ENCODE data around the gene CRB1.
"Not testable (repeated sequence)": the region's sequence is repeated elsewhere in the genome, so short reads cannot be mapped to it uniquely, and the experiment has no call there.

Gene CRB1

DNA sequence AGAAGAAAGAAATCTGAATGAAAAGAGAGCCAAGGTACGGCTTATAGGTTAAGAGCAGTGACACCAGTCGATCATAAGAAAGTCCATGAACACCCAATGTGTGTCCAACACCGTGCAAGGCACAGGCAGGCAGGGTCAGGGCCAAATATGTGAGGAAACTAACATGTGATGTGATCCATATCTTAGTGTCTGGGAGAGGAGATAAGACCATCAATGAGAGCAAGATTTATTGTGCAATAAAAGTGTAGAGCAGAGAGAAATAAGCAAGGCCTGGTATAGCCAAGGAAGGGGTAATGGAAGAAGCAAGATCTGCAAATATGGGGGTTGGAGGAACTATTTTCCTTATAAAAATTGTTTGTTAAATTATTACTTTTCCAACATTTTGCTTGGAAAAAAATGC is 198.8 kb downstream of the CRB1 start:
- DNase-seq = no peak

DNA sequence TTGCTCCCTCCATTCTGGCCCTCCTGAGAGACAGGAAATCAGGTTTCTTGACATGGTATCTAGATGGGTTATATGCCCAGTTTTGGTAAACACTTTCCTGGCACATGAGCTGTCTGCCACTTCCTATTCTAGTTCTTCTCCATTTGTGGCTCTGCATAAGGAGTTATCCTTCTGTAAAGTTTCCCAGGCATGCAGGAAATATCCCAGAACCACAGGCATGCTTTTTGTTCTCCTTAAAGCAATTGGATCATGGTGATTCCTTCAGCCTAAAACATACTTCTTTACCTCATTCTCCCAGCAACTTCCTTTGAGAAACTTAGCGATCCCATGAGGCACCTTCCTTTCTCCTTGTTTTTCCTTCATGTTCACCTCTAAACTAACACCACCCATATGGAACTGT is 199.8 kb downstream of the CRB1 start:
- DNase-seq = no peak

DNA sequence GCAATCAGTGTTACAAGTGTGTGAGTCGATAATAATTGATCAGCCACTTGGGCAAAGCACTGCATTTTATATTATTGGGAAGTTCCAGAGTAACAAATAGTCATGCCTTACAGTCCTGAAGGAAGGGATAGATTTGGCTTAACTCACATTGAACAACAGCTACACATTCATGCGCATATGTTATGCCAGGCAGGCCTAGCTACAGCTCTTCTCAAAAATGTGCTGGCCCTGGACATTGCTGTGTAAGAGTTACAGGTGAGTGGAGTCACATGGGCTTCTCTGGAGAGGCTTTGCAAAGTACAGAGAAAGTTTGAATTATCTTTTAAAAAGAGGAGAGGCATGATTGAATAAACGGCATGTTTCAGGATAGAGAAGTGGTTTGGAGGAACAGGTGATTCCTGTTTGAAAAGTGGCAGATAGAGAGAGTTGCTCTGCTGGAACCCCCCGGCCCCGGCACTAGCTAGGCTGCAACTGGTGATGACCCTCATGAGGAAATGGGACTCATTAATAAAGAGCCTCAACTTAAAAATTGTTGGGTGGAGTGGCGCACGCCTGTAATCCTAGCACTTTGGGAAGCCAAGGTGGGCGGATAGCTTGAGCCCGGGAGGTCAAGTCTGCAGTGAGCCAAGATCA is 200.6 kb downstream of the CRB1 start:
- no peak for DNase-seq

- DNase-seq = no peak
Observed at GRCh38 chr1:197469620-197470210, 201.7 kb downstream of the CRB1 start.

DNA sequence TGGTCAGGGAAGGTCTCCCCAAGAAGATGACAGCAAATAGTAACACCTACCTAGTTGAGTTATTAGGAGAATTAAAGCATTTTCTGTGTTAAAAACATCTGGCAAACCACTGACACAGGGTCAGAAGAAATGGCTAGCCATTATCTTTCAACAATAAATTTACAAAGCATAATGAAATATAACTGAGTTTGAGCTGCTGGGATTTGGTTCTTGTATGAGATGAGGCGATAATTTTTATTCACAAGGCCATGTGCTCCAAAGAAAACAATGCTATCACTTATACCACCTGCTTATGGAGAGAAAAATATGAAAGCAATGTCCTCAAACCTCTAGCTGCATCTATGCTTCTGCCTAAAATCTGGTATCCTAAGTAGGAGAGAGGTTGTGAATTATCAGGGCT is 202.3 kb downstream of the CRB1 start:
- DNase-seq = no peak

GRCh38 chr1:197471248-197471985 is 203.4 kb downstream of the CRB1 start:
- DNase-seq = no peak

DNA sequence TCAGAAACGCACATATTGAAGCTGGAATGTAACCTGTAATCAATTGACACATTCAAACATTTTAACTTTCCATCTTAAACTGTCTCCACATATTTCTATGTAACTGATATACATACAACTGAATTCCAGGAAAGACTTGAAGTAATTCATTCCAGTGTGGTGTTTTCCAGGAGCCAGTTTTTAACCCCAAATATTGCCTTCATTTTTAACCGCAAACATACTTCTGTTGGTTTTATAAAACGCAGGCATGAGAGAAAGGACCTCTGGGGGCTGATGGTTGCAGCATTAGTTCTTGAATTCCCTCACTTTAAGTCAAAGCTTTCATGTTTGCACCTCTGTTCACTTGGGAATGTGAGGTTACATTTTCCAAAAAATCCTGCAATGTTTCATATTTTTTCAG is 204.1 kb downstream of the CRB1 start:
- DNase-seq = no peak

DNA sequence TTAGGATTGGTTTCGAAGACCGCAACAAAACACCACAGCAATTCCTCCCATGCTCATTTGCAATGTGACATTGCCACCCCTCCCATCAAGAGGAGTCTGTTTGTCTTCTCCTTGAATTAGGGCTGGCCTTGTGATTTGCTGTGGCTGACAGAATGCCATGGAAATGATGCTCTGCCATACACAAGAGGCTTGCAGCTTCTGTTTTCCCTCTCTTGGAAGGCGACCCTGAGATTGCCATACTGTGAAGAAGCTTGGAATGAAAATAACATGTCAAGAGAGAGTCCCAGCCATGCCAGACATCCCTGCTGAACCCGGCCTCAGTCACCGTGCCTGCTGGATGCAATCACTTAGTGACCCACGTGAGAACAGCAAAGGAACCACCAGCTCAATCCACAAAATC is 212.4 kb downstream of the CRB1 start:
- no peak for DNase-seq

GRCh38 chr1:197481101-197481500 is 213.0 kb downstream of the CRB1 start:
- no peak for DNase-seq

- no peak for DNase-seq
Observed at GRCh38 chr1:197485790-197486189, 217.7 kb downstream of the CRB1 start.

DNA sequence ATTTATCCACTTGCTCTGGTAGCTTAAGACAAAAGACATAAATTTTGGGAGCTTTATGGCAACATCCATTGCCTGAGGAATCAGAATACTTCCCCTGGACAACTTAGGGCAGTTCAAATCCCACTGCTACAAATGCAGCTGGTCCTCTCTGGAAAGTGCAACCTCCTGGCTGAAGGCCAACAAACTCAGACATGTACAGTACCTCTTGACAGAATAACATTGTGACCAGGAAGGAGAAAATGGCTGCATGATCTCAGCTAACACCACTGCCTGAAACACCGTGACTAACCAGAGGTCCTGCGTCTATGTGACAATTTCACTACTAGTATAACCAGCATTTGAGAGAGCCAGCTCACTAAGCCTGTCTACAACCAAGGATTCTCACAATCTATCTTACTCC is 218.9 kb downstream of the CRB1 start:
- DNase-seq = no peak

GRCh38 chr1:197491505-197491904 is 223.5 kb downstream of the CRB1 start:
- not testable (repeated sequence) for DNase-seq

DNA sequence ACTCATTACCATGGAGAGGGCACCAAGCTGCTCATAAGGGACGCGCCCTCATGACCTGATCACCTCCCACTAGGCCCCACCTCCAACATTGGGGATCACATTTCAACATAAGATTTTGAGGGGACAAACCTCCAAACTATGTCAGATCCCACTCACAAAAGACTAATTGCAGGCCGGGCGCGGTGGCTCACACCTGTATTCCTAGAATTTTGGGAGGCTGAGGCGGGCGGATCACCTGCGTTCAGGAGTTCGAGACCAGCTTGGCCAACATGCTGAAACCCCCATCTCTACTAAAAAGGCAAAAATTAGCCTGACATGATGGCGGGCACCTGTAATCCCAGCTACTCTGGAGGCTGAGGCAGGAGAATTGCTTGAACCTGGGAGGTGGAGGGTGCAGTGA is 228.7 kb downstream of the CRB1 start:
- DNase-seq = no peak

- no peak for DNase-seq
Observed at GRCh38 chr1:197510691-197511378, 242.8 kb downstream of the CRB1 start.

DNA sequence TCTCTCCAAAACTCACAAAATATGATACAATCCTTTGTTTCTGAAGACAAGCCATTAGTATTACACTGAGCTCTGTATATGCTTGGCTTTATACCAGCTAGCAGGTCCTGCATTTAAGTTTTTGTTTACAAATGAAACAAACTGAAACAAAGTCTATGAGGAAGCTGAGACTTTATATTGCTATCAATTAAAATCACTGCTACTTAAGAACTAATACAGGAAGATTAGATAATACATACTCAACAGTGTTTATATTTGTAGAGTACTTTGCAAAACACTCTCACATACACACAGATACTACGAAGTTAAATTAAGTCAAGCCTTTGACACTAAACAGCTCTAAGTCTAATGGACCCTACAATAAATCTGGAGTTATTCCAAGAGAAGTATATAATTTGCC is 247.4 kb downstream of the CRB1 start:
- DNase-seq = no peak

GRCh38 chr1:197519741-197520334 is 251.8 kb downstream of the CRB1 start:
- no peak for DNase-seq

- no peak for DNase-seq
Observed at GRCh38 chr1:197521118-197521739, 253.2 kb downstream of the CRB1 start.

- DNase-seq = no peak
Observed at GRCh38 chr1:197526736-197527371, 258.8 kb downstream of the CRB1 start.

Data from T1000 (cell line).